GM19035 (cell line): Measurements from ENCODE around the gene PLCB2.

ENCODE experiments used
- ATAC-seq: cut with Tn5 transposase; IDR thresholded peaks from one replicate; pipeline ENCODE4 v1.9.1; 2021; ENCODE audit not compliant: unreplicated experiment

Gene PLCB2

DNA sequence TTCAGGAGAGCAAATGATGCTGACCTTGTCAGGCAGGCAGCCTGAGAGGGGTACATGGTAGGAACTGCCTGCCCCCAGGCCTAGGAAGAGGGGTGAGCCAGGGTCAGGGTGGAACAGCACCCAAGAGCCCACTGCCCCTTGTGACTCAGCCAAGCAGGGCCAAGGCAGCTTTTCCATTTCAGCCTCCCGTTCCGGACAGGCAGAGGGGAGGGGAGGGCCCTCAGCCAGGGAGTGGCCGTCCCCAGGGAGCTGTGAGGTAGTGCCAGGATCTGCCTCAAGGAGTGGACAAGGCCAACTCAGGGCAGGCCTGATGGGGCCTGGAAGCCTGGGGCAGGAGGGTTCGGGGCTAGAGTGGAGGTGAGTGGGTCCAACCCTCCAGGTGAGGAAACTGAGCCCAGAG, 19.8 kb downstream of the PLCB2 start:
- no peak for ATAC-seq

GRCh38 chr15:40287505-40287904, 20.2 kb downstream of the PLCB2 start:
- no peak for ATAC-seq

- no peak for ATAC-seq
These were observed 20.9 kb downstream of the PLCB2 start for GRCh38 chr15:40286794-40287193.

- ATAC-seq: no peak
These were observed 21.6 kb downstream of the PLCB2 start for GRCh38 chr15:40286061-40286532.

DNA sequence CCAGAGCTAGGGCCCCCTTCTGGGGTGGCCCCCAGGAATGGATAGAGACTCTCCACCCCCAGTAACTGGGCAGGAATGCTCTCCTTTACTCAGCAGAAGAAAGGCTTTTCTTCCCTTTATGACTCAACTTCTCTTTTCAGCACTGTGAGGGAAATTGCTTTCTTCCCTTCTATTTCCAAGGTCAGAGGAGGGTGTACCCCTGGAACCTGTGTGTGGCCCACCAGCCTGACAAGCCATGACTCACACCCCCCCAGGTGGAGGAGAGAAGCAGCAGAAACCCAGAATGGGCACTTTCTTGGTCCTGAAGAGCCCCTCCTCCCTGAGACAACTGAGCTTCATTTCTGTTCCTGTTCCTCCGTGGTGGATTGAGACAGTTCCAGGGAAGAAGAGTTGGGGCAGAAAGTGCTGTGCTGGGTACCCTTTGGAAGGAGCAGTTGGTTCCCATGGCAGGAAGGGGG, 22.2 kb downstream of the PLCB2 start:
- no peak for ATAC-seq

- ATAC-seq: no peak
These were observed 22.6 kb downstream of the PLCB2 start for GRCh38 chr15:40285151-40285550.

GRCh38 chr15:40283615-40284300, 24.0 kb downstream of the PLCB2 start:
- no peak for ATAC-seq

- ATAC-seq: no peak
These were observed 24.7 kb downstream of the PLCB2 start, which contains the start of gene ANKRD63 for GRCh38 chr15:40282869-40283614. Gene ANKRD63 (minus strand): TSS chr15:40283064. CDS start chr15:40282586, 478 bp downstream.

DNA sequence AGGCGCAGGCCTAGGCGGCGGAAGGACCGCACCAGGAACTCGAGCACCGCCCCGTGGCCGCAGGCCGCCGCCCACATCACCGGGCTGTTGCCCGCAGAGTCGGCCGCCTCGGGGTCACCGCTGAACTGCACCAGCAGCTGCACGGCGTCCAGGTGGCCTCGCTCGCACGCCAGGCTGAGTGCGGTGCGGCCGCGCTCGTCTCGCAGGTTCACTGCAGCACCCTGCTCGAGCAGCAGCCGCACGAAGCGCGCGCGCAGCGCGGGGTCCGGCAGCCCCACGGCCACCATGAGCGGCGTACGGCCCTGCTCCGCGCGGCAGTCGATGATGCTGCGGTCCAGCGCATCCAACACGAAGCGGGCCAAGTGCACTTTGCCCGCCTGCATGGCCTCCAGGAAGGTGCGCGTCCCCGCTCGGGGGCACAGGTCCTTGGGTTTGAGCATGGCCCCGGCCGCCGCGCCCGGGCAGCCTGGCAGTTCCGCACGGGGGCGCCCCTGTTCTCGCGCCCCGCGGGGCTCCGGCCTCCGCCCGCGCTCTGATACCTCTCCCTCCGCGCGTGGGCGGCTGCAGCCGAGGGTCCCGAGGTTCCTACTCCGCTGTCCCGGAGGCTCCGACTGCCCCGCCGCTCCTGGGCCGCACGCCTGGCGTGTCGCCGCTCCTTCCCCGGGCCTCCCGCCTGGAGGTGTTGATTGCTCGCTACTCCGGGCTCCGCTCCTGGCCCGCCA, 25.4 kb downstream of the PLCB2 start:
- ATAC-seq: no peak

DNA sequence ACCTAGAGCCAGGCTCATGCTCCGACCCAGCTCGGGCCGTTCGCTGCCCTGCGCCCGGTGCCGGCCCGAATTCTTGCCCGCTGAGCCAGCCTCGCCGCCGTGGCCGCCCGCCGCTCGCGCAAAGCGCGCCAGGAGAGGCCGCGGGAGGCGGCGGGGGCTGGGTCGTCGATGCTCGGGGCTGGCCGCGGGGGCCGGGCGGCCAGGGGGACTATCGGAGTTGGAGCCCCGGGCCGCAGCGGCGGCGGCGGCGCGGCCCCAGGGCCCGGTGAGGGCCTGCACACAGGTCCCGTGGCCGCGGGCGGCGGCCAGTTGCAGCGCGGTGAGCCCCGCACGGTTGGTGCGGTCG, 26.0 kb downstream of the PLCB2 start:
- no peak for ATAC-seq

GRCh38 chr15:40281057-40281800, 26.5 kb downstream of the PLCB2 start:
- no peak for ATAC-seq

DNA sequence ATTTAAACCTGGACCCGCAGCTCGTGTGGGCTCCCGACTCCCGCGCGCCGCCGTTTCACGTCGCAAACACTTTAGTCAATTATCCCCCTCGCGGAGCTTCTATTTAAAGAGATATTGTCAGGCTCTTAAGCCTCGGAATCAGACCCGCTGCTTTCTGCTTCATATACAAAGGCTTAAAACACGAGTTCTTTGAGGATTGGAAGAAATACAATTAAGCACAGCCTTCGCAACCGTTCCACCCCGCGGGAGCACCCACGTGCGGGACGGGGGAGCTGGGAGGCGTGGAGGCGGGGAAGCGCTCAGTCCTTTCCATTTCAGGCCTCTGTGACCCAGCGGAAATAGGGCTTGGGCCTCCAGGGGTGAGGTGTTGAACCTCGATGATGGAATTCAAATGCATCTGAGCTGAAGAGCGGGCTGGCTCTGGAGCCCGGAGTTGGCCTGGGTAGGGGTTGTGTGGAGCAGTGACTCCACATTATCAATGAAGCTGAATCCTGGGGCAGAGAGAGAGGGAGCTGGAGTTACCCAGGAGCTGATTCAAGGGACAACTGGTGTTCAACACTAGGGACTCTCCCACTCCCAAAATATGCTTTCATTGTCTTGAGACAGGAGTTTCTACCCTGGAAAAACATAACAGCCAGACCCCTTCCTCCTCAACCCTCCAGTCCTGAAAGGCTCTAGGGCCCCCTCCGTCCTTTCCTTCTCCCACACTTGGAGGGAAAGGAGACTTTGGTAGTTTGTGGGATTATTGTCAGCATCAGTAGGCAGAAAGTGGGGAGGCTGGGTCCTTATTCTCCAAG, 27.3 kb downstream of the PLCB2 start:
- ATAC-seq: no peak

DNA sequence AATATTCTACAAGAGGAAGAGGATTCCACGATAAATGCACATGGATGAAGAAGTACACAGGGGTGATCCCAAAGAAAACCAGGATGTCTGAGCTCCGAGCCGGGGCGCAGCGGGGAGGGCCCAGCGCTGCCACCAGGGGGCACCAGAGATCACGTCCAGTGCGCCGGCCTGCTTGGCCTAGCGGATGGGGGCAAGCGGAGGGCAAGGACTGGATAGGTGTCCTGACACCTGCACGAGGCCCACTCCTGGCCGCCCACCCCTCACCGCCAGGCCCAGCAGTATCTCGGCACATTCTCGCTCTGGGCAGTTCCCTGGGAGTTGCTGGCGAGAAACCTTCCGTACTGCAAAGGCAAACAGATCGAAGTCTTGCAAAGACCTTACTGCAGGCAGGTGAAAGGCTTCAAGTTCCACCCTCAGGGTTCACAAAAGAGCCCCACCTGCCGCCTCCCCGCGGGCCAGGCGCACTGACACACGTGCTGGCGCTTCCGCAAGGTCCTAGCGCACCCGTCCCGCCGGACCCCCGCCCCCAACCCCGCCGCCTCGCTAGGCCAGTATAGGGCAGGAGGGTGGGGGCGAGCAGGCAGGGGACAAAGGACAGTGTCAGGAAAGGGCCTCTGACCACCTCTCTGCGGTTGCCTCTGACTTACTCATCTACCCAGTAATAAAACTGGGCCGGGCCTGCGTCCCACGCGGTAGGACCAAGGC, 28.1 kb downstream of the PLCB2 start:
- ATAC-seq: no peak

DNA sequence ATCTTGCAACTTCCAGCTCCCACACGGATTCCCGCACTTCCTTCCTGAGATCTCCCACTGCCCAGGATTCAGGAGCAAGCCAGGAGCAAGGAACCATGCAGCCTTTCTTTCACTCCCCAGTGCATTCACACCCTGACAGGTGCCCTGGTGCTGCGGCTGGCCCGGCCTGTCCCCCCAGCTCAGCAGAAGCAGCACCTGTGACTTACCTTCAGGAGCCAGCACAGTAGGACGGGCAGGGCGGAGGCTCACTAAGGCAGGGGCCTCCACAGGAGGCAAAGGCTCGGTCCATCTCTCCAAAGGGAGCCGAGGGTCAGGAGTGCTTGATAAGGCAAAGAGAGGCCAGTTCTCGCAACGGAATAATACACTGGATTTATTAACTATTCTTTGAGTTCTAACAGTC, 29.7 kb downstream of the PLCB2 start:
- ATAC-seq: no peak

DNA sequence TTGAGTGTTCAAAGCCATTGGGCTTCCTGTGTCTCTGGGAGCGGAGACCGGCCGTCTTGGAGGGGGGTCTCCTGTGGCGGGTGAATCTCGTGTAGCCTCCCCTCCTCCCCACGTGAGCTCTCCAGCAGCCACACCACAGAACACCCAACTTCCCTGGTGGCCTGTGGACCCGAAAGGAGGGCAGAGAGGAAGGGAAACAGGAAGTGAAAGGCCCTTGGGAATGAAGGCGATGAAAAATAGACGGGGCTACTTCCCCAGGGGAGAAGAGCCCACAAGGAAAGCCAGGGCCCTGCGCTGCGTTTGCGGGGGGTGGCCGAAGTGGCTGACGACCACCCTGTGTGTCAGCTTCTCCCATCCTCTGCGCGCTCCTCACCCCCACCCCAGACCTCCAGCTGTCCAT, 30.3 kb downstream of the PLCB2 start:
- no peak for ATAC-seq

DNA sequence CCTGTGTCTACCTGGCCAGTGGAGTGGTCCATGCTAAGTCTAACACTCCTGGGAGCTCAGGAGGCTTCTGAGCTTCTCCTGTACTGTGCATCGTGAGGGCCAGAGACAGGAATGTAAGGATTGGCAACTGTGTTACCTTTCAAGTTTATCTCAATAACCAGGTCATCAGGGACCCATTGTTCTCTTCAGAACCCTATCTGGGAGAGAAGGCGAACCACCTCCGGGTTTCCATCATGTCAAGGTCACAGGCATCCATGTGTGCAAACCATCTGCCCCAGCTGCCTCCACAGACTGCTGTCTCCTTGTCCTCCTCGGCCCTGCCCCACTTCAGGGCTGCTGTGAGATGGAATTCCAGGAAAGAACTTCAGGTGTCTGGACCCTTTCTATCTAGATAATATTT, 30.8 kb downstream of the PLCB2 start:
- ATAC-seq: no peak

- no peak for ATAC-seq
These were observed 31.8 kb downstream of the PLCB2 start for GRCh38 chr15:40275954-40276353.

- no peak for ATAC-seq
These were observed 32.2 kb downstream of the PLCB2 start for GRCh38 chr15:40275523-40275922.

DNA sequence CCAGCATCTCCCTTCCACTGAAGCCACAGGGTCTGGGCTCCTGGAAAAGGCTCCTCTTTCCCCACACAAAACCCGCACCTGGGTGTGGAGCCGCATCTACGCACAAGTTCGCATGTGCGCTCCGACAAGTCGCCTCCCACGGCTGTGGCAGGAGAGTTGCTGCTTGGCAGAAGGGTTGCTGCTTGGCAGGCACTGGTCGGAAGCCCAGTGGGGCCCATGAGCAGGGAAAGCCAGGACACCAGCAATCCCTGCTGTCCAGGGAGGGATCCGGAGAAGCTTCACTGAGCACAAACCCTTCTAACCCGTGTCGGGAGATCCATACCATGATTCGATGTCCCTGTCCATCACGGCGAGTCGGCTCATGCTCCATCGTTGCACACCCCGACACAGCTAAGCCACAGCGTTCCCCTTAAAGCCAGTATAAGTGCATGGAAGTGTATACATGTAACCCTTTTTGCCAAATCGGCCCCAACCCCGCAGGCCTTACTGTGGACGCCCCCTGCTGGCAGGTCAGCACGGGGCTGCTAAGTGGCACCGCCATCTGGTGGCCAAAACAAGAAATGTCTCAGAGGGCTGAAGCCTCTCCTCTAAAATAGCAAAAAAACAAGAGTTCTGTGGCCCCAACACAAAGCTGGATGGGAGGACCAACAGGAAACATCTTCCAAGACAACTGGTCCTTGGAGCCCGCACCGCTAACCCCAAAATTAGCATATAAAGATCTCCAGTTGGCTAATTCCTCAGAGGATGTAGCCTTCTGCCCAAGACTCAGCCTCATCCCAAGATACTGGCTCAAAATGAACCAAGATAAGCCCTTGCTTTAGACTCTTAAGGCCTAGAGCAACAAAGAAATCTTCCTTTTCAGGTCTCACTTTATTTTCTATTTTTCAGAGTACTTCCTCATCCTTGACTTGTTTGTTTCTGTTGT, 33.1 kb downstream of the PLCB2 start:
- no peak for ATAC-seq
